Adipose tissue (tissue), 3 donors: ENCODE data around the gene MTF1. TPM values are rescaled to one million over a fixed set of nuclear protein-coding genes. Genes with fewer than 3 reads are reported as not detected.

Experiments
- H3K27ac ChIP-seq: one replicate; pipeline ENCODE4 v1.5.1; 2013; ENCODE audit warnings: low read depth, low read length
- WGBS, 3 donors: extraction: QIAGEN DNeasy Blood & Tissue Kit; methylation state at CpG; one replicate each; pipeline ENCODE4 v1.1.7; 2013; 5-methylcytosine and 5-hydroxymethylcytosine counted together
- polyA plus RNA-seq, 3 donors: library from polyadenylated mRNA; stranded (reverse); fragments of 200-250 nt; gene quantifications; one replicate each; pipeline ENCODE4 v1.2.3, GENCODE V29; 2013
- donor health status: healthy with polysubstance abuse.
- donor health status: Bipolar disorder and iron deficiency.
- donor health status: healthy.

Gene MTF1
- polyA plus RNA-seq, 3 donors: 2.0 to 4.4 (median 3.9) TPM

- no peak overlapping the region for H3K27ac ChIP-seq
- 82 to 88% (median 83%) methylated on average over 5 of the region's 5 CpGs for WGBS, 3 donors
Measured at GRCh38 chr1:37845049-37845646, 14.2 kb downstream of the MTF1 start.

GRCh38 chr1:37844536-37844935, 14.9 kb downstream of the MTF1 start:
- no peak overlapping the region for H3K27ac ChIP-seq

DNA sequence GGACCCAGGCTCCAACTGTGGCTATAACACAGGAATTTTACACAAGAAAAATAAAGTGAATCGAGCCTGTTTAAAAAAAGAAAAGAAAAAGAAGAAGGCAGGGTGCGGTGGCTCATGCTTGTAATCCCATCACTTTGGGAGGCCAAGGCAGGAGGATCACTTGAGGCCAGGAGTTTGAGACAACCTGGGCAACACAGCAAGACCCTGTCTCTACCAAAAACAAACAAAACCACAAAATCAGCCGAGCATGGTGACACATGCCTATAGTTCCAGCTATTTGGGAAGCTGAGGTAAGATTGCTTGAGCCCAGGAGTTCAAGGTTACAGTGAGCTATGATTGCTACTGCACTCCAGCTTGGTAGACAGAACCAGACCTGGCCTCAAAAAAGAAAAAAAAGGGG, 17.7 kb downstream of the MTF1 start:
- no peak overlapping the region for H3K27ac ChIP-seq
- 85 to 93% (median 93%) methylated on average over 3 of the region's 3 CpGs for WGBS, 3 donors

DNA sequence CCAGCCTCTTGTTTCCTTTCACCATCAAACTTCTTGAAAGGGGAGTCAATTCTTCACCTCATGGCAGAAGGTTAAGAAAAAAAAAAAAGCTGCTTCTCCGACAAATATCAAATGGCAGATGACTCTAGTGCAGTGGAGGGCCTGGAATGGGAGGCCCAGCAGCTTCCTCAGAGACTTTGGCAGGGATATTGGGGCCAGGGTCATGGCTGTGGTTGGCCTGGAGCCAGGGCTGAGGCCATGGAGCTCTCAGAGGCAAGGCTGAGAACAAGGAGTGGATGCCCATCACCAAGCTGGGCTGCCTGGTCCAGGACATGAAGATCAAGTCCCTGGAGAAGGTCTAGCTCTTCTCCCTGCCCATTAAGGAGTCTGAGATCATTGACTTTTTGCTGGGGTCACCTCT, 18.7 kb downstream of the MTF1 start:
- 70 to 95% (median 81%) methylated on average over 1 of the region's 1 CpG for WGBS, 3 donors
- no peak overlapping the region for H3K27ac ChIP-seq

GRCh38 chr1:37839676-37840075, 19.7 kb downstream of the MTF1 start:
- WGBS, 3 donors: 87 to 95% (median 94%) methylated on average over 10 of the region's 10 CpGs
- H3K27ac ChIP-seq: no peak overlapping the region

GRCh38 chr1:37836788-37837187, 22.6 kb downstream of the MTF1 start:
- no peak overlapping the region for H3K27ac ChIP-seq
- WGBS, 3 donors: 59 to 91% (median 87%) methylated on average over 3 of the region's 3 CpGs

GRCh38 chr1:37831809-37832208, 27.6 kb downstream of the MTF1 start:
- 28 to 98% (median 95%) methylated on average over 2 of the region's 2 CpGs for WGBS, 3 donors
- no peak overlapping the region for H3K27ac ChIP-seq

DNA sequence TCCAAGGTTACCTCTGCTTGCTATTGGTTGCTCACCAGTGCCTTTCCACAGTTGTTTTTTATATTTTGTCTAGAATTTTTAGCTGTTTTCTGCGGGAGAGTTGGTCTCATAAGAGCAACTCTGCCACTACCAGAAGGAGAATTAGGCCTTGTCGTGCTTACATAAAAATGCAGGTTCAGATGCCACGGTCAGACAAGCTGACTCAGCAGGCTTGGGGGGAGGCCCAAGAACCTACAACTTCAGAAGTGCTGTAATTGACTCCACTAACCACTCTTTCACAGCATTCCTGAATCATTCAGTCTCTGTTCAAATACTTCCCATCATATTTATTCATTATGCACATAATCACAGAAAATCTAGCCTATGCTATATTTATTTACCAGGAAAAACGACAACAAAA, 28.3 kb downstream of the MTF1 start:
- WGBS, 3 donors: 89 to 94% (median 94%) methylated on average over 4 of the region's 4 CpGs
- no peak overlapping the region for H3K27ac ChIP-seq

GRCh38 chr1:37828410-37829074, 30.9 kb downstream of the MTF1 start:
- H3K27ac ChIP-seq: no peak overlapping the region
- WGBS, 3 donors: 94 to 97% (median 96%) methylated on average over 12 of the region's 12 CpGs

DNA sequence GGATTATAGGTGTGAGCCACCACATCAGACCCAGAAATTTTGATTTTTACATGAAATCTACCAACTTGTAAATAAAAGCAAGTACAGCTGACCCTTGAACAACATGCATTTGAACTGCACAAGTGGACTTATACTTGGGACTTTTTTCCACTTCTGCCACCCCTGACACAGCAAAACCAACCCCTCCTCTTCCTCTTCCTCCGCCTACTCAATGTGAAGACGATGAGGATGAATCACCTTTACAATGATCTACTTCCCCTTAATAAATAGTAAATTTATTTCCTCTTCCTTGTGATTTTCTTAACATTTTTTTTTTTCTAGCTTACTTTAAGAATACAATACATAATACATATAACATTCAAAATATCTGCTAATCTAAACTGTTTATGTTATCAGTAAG, 33.9 kb downstream of the MTF1 start:
- 51 to 79% (median 52%) methylated on average over 2 of the region's 2 CpGs for WGBS, 3 donors
- H3K27ac ChIP-seq: no peak overlapping the region

GRCh38 chr1:37824001-37824400, 35.4 kb downstream of the MTF1 start:
- no peak overlapping the region for H3K27ac ChIP-seq
- WGBS, 3 donors: 87 to 92% (median 92%) methylated on average over 2 of the region's 2 CpGs

DNA sequence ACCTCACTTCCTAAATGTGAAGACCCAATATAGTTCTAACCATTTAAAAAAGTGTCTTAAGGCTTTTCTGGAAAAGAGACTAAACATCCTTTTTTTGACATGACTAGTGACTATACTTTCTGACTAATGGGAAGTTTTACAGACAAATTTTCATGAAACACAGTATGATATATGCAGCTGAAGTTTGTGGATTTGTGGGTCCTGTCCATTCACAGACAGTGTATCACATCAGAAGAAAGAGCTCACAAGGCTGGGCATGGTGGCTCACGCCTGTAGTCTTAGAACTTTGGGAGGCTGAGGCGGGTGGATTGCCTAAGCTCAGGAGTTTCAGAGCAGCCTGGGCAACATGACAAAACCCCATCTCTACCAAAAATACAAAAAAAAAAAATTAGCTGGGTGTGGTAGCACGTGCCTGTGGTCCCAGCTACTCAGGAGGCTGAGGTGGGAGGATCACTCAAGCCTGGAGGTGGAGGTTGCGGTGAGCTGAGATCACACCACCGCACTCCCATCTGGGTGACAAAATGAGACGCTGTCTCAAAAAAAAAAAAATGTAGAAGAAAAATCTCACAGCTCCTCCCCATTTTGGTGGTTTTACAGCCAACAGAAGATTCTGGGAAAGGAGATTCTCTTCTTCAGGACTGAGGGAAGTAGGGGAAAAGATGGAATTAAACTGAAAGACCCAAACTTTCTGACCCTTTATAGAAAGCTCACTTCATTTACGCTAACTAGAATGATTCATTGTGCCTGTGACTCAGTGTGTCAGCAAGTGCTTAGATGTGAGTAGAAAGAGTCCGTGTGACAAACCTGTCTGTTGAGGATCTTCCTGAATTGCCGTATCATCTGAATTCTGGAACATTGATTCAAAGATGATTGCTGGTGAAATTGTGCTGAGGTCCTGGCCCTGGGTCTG, 36.2 kb downstream of the MTF1 start:
- 92 to 93% (median 93%) methylated on average over 9 of the region's 9 CpGs for WGBS, 3 donors
- H3K27ac ChIP-seq: no peak overlapping the region

DNA sequence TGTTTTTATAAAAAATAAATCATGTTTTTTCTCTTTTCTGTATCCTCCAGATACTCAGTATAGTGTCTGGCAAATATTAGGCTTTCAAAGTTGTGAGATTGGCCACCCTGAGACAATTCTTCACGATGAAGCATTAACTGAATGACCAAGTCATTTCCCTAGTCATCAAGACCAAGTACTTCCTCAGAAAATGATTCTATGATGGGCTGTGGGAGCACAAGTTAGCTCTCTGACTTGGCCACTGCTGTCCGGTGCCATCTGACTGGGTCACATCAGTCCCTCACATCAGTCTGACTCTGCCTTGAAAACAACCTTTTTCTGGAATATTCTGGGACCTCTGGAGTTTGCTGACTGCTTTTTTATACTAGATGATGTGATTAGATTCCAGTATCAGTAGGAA, 37.9 kb downstream of the MTF1 start:
- 80 to 85% (median 83%) methylated on average over 2 of the region's 2 CpGs for WGBS, 3 donors
- H3K27ac ChIP-seq: no peak overlapping the region

DNA sequence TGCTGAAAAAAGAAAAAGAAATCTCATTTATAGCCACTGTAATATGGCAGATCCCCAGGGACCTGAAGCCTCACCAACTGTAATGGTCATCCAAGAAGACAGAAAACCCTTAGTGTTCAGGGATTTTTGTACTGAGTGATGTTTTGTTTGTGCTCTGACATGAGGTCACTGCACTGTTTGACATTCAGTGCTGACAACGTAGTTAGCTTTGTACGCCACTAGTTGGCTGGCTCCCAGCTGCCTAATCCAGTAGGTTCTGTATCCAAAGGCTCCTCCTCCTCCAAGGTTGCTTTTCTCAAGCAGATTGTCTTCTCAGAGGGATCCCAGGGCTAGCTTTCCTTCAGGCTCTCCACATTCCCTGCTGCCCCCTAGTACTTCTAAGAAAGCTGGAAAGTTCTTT, 41.9 kb downstream of the MTF1 start:
- no peak overlapping the region for H3K27ac ChIP-seq

GRCh38 chr1:37814252-37814651, 45.1 kb downstream of the MTF1 start:
- no peak overlapping the region for H3K27ac ChIP-seq
- WGBS, 3 donors: 66 to 88% (median 82%) methylated on average over 7 of the region's 7 CpGs

More for the DNA sequence above, 41.9 kb downstream of the MTF1 start:
- WGBS, 3 donors: 20 to 40% (median 30%) methylated on average over 2 of the region's 2 CpGs

GRCh38 chr1:37813529-37814145, 45.8 kb downstream of the MTF1 start:
- WGBS, 3 donors: 63 to 90% (median 81%) methylated on average over 2 of the region's 2 CpGs

GRCh38 chr1:37811027-37811655, 48.3 kb downstream of the MTF1 start:
- H3K27ac ChIP-seq: no peak overlapping the region
- 30 to 38% (median 33%) methylated on average over 7 of the region's 7 CpGs for WGBS, 3 donors

More at GRCh38 chr1:37813529-37814145, 45.8 kb downstream of the MTF1 start:
- no peak overlapping the region for H3K27ac ChIP-seq

DNA sequence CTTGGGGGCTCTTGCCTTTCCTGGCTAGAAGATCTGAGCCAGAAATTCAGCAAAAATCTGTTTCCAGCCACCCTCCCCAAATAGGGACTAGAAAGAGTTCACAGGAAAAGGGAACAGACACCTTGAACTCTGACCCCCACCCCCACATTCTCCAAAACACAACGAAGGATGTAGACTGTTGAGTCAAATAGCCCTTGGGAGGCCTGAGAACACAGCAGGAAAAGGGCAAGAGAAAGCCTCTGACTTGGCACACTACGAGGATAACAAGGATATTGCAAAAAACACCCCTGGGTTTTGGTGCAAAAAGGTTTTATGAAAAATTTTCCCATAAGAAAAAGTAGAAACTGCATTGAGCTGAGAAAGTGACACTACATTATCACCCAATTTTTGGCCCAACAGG, 49.5 kb downstream of the MTF1 start:
- no peak overlapping the region for H3K27ac ChIP-seq
- 23 to 42% (median 25%) methylated on average over 2 of the region's 2 CpGs for WGBS, 3 donors
